Measurements from ENCODE around the gene MMP12.

MMP12 gene

GRCh38 chr11:102849311-102849710, 25.5 kb downstream of the MMP12 start:
- no peak for DNase-seq

GRCh38 chr11:102846292-102846691, 28.5 kb downstream of the MMP12 start:
- DNase-seq: no peak

GRCh38 chr11:102843489-102843888, 31.3 kb downstream of the MMP12 start, which contains the start of gene MMP3:
Gene MMP3, minus strand, starts transcription at chr11:102843609. Its CDS starts 63 bp downstream, at chr11:102843546.
- no peak for DNase-seq

- DNase-seq: no peak
These were observed 31.9 kb downstream of the MMP12 start for GRCh38 chr11:102842930-102843329.

GRCh38 chr11:102840018-102840417, 34.8 kb downstream of the MMP12 start:
- no peak for DNase-seq

- no peak for DNase-seq
These were observed 37.1 kb downstream of the MMP12 start for GRCh38 chr11:102837646-102838045.

GRCh38 chr11:102837156-102837555, 37.6 kb downstream of the MMP12 start:
- DNase-seq: no peak

- DNase-seq: no peak
These were observed 38.4 kb downstream of the MMP12 start for GRCh38 chr11:102836290-102836875.

GRCh38 chr11:102833731-102834130, 41.1 kb downstream of the MMP12 start:
- DNase-seq: no peak

- no peak for DNase-seq
These were observed 42.2 kb downstream of the MMP12 start for GRCh38 chr11:102832612-102833011.

- DNase-seq: peak; percentile 26
These were observed 43.0 kb downstream of the MMP12 start for GRCh38 chr11:102831489-102832440.

- DNase-seq: no peak
These were observed 43.7 kb downstream of the MMP12 start for GRCh38 chr11:102831128-102831488.

- no peak for DNase-seq
These were observed 44.6 kb downstream of the MMP12 start for GRCh38 chr11:102830001-102830727.

GRCh38 chr11:102829316-102830000, 45.3 kb downstream of the MMP12 start:
- no peak for DNase-seq

- DNase-seq: no peak
These were observed 50.2 kb downstream of the MMP12 start for GRCh38 chr11:102824556-102824955.

- no peak for DNase-seq
These were observed 55.3 kb downstream of the MMP12 start for GRCh38 chr11:102819491-102819890.

- no peak for DNase-seq
These were observed 61.3 kb downstream of the MMP12 start for GRCh38 chr11:102813484-102813883.
